ENCODE data around the gene RBPJ. TPM values are rescaled to one million over a fixed set of nuclear protein-coding genes. Genes with fewer than 3 reads are reported as not detected.

The RBPJ gene
- polyA plus RNA-seq, 1 donor = 69.8 TPM

GRCh38 chr4:26420438-26420837 lies 99.6 kb downstream of the RBPJ start:
- no peak for DNase-seq (ENCODE audit: low read depth)

GRCh38 chr4:26420913-26421312 lies 100.1 kb downstream of the RBPJ start:
- DNase-seq (ENCODE audit: low read depth) = no peak

GRCh38 chr4:26424153-26424552 lies 103.3 kb downstream of the RBPJ start:
- no peak for DNase-seq (ENCODE audit: low read depth)

GRCh38 chr4:26424838-26425237 lies 104.0 kb downstream of the RBPJ start:
- DNase-seq (ENCODE audit: low read depth) = no peak

- no peak for DNase-seq (ENCODE audit: low read depth)
Observed at GRCh38 chr4:26425953-26426352, 105.1 kb downstream of the RBPJ start.

- no peak for DNase-seq (ENCODE audit: low read depth)
Observed at GRCh38 chr4:26426892-26427291, 106.1 kb downstream of the RBPJ start.

GRCh38 chr4:26429910-26430309 lies 109.1 kb downstream of the RBPJ start:
- DNase-seq (ENCODE audit: low read depth) = no peak

GRCh38 chr4:26431461-26432180 lies 110.8 kb downstream of the RBPJ start:
- DNase-seq (ENCODE audit: low read depth) = no peak

GRCh38 chr4:26432419-26432818 lies 111.6 kb downstream of the RBPJ start:
- no peak for DNase-seq (ENCODE audit: low read depth)

- DNase-seq (ENCODE audit: low read depth) = no peak
Observed at GRCh38 chr4:26433556-26433955, 112.7 kb downstream of the RBPJ start.

- DNase-seq (ENCODE audit: low read depth) = no peak
Observed at GRCh38 chr4:26434030-26434639, 113.3 kb downstream of the RBPJ start.

GRCh38 chr4:26441102-26441501 lies 120.3 kb downstream of the RBPJ start:
- no peak for DNase-seq (ENCODE audit: low read depth)

GRCh38 chr4:26441771-26442170 lies 121.0 kb downstream of the RBPJ start:
- DNase-seq (ENCODE audit: low read depth) = no peak

GRCh38 chr4:26447378-26447777 lies 126.6 kb downstream of the RBPJ start:
- DNase-seq (ENCODE audit: low read depth) = no peak

- DNase-seq (ENCODE audit: low read depth) = no peak
Observed at GRCh38 chr4:26450418-26450817, 129.6 kb downstream of the RBPJ start.

GRCh38 chr4:26451597-26451996 lies 130.8 kb downstream of the RBPJ start:
- no peak for DNase-seq (ENCODE audit: low read depth)

GRCh38 chr4:26452565-26453531 lies 132.0 kb downstream of the RBPJ start:
- no peak for DNase-seq (ENCODE audit: low read depth)

GRCh38 chr4:26454961-26455360 lies 134.1 kb downstream of the RBPJ start:
- no peak for DNase-seq (ENCODE audit: low read depth)

GRCh38 chr4:26455571-26455970 lies 134.8 kb downstream of the RBPJ start:
- no peak for DNase-seq (ENCODE audit: low read depth)

GRCh38 chr4:26457412-26457811 lies 136.6 kb downstream of the RBPJ start:
- no peak for DNase-seq (ENCODE audit: low read depth)

- DNase-seq (ENCODE audit: low read depth) = no peak
Observed at GRCh38 chr4:26458157-26458561, 137.3 kb downstream of the RBPJ start.

- DNase-seq (ENCODE audit: low read depth) = peak; percentile 50
Observed at GRCh38 chr4:26459054-26459755, 138.4 kb downstream of the RBPJ start.

Data from forelimb muscle (tissue), 1 donor.